Stomach smooth muscle (tissue), 2 donors: Measurements from ENCODE around the gene KRT14.
"Not testable (repeated sequence)": the region's sequence is repeated elsewhere in the genome, so short reads cannot be mapped to it uniquely, and the experiment has no call there.

ENCODE experiments used
- H3K27ac ChIP-seq: one replicate; pipeline ENCODE4 v1.7.0; 2013; ENCODE audit warnings: mild to moderate bottlenecking, low read length, inconsistent platforms
- H3K27me3 ChIP-seq, 2 donors: one replicate each; pipeline ENCODE4 v1.7.0; 2013; ENCODE audit warnings: low read length in 2 of 2; ENCODE audit not compliant: insufficient read depth in 2 of 2, control insufficient read depth in 1 of 2
- H3K36me3 ChIP-seq, 2 donors: one replicate each; pipeline ENCODE4 v1.7.0; 2013; ENCODE audit warnings: low read length in 2 of 2; ENCODE audit not compliant: control insufficient read depth in 2 of 2, insufficient read depth in 2 of 2
- H3K4me1 ChIP-seq: one replicate; pipeline ENCODE4 v1.7.0; 2013; ENCODE audit warnings: low read length; ENCODE audit not compliant: control insufficient read depth, insufficient read depth
- H3K4me3 ChIP-seq, 2 donors: one replicate each; pipeline ENCODE4 v1.7.0; 2013; ENCODE audit warnings: low read length in 2 of 2
- H3K9ac ChIP-seq, 2 donors: one replicate each; pipeline ENCODE4 v1.7.0; 2013; ENCODE audit warnings: low read length in 2 of 2, mild to moderate bottlenecking in 1 of 2
- H3K9me3 ChIP-seq, 2 donors: one replicate each; pipeline ENCODE4 v1.7.0; 2013; ENCODE audit warnings: low read length in 2 of 2; ENCODE audit not compliant: control insufficient read depth in 2 of 2
- donor health status: healthy.
- donor health status: Pancreatic carcinoma.

Gene KRT14

GRCh38 chr17:41621916-41622315, 35.2 kb upstream of the KRT14 start:
- H3K9me3 ChIP-seq = no peaks in the 10 kb centered on the region
- H3K27ac ChIP-seq = no peak overlapping the region
- H3K4me1 ChIP-seq = no peaks in the 10 kb centered on the region
- peaks cover 0 to 2% of the 10 kb centered on the region in 2 donors for H3K27me3 ChIP-seq
- H3K4me3 ChIP-seq = no peak overlapping the region
- H3K36me3 ChIP-seq = no peaks in the 10 kb centered on the region
- no peak overlapping the region for H3K9ac ChIP-seq

- H3K36me3 ChIP-seq, H3K4me3 ChIP-seq, H3K27me3 ChIP-seq, H3K27ac ChIP-seq, H3K9me3 ChIP-seq, H3K4me1 ChIP-seq, H3K9ac ChIP-seq: not testable (repeated sequence)
These were observed 34.7 kb upstream of the KRT14 start for GRCh38 chr17:41621435-41621817.

GRCh38 chr17:41620583-41621434, 34.1 kb upstream of the KRT14 start:
- no peaks in the 10 kb centered on the region for H3K36me3 ChIP-seq
- H3K27me3 ChIP-seq = peaks cover 0 to 3% of the 10 kb centered on the region in 2 donors
- H3K27ac ChIP-seq = no peak overlapping the region
- no peaks in the 10 kb centered on the region for H3K4me1 ChIP-seq
- no peaks in the 10 kb centered on the region for H3K9me3 ChIP-seq
- H3K9ac ChIP-seq = no peak overlapping the region
- H3K4me3 ChIP-seq = no peak overlapping the region

GRCh38 chr17:41619927-41620582, 33.4 kb upstream of the KRT14 start:
- not testable (repeated sequence) for H3K4me3 ChIP-seq, H3K27ac ChIP-seq, H3K4me1 ChIP-seq, H3K27me3 ChIP-seq, H3K9me3 ChIP-seq, H3K36me3 ChIP-seq, H3K9ac ChIP-seq

GRCh38 chr17:41619036-41619926, 32.6 kb upstream of the KRT14 start:
- no peaks in the 10 kb centered on the region for H3K9me3 ChIP-seq
- H3K36me3 ChIP-seq = no peaks in the 10 kb centered on the region
- H3K27ac ChIP-seq = no peak overlapping the region
- H3K9ac ChIP-seq = no peak overlapping the region
- H3K4me3 ChIP-seq = no peak overlapping the region
- peaks cover 0 to 3% of the 10 kb centered on the region in 2 donors for H3K27me3 ChIP-seq
- H3K4me1 ChIP-seq = no peaks in the 10 kb centered on the region

- H3K9me3 ChIP-seq = no peaks in the 10 kb centered on the region
- no peak overlapping the region for H3K9ac ChIP-seq
- no peaks in the 10 kb centered on the region for H3K4me1 ChIP-seq
- peaks cover 0 to 3% of the 10 kb centered on the region in 2 donors for H3K27me3 ChIP-seq
- no peak overlapping the region for H3K27ac ChIP-seq
- H3K36me3 ChIP-seq = no peaks in the 10 kb centered on the region
- H3K4me3 ChIP-seq = no peak overlapping the region
These were observed 31.8 kb upstream of the KRT14 start for GRCh38 chr17:41618341-41619035.

- Histone ChIP-seq H3K27ac (no peak overlapping the region), H3K4me3 (no peak overlapping the region), H3K36me3 (no peaks in the 10 kb centered on the region), H3K9me3 (no peaks in the 10 kb centered on the region), H3K4me1 (no peaks in the 10 kb centered on the region), H3K9ac (no peak overlapping the region), H3K27me3 (peaks cover 0 to 3% of the 10 kb centered on the region in 2 donors)
These were observed 31.0 kb upstream of the KRT14 start for GRCh38 chr17:41617698-41618097.

- H3K27ac ChIP-seq = no peak overlapping the region
- H3K27me3 ChIP-seq = peaks cover 0 to 3% of the 10 kb centered on the region in 2 donors
- H3K9me3 ChIP-seq = no peaks in the 10 kb centered on the region
- H3K9ac ChIP-seq = no peak overlapping the region
- no peaks in the 10 kb centered on the region for H3K36me3 ChIP-seq
- no peaks in the 10 kb centered on the region for H3K4me1 ChIP-seq
- H3K4me3 ChIP-seq = no peak overlapping the region
These were observed 30.4 kb upstream of the KRT14 start for GRCh38 chr17:41617136-41617535.

- not testable (repeated sequence) for H3K27me3 ChIP-seq, H3K27ac ChIP-seq, H3K36me3 ChIP-seq, H3K4me3 ChIP-seq, H3K9ac ChIP-seq, H3K9me3 ChIP-seq, H3K4me1 ChIP-seq
These were observed 29.8 kb upstream of the KRT14 start for GRCh38 chr17:41616486-41616885.

- Histone ChIP-seq H3K27ac (no peak overlapping the region), H3K36me3 (no peaks in the 10 kb centered on the region), H3K27me3 (peaks cover 3% of the 10 kb centered on the region in 2 donors), H3K9ac (no peak overlapping the region), H3K4me1 (no peaks in the 10 kb centered on the region), H3K4me3 (no peak overlapping the region), H3K9me3 (no peaks in the 10 kb centered on the region)
These were observed 28.8 kb upstream of the KRT14 start for GRCh38 chr17:41615454-41615853.
